K562 (cell line): ENCODE data around the gene FAM24A. TPM values are rescaled to one million over a fixed set of nuclear protein-coding genes. Genes with fewer than 3 reads are reported as not detected.

ENCODE experiments used
- C11orf30 ChIP-seq: fragments of 450-650 bp; IDR thresholded peaks from 2 replicates; pipeline ENCODE4 v1.6.1; 2016; ENCODE audit warnings: low read depth, mild to moderate bottlenecking
- ETS1 ChIP-seq: conservative IDR thresholded peaks from 2 replicates; pipeline ENCODE4 v1.6.1; 2011; ENCODE audit warnings: low read depth, mild to moderate bottlenecking, low read length; ENCODE audit not compliant: control insufficient read depth
- KDM1A ChIP-seq, 2 experiments: fragments of 450-650 bp; IDR thresholded peaks; 2 replicates each; pipeline ENCODE4 v1.6.1; 2016; ENCODE audit warnings: mild to moderate bottlenecking in 2 of 2
- KLF13 ChIP-seq: fragments of 450-650 bp; IDR thresholded peaks from 2 replicates; pipeline ENCODE4 v1.6.1; 2016; ENCODE audit warnings: missing genetic modification characterization, low read depth, mild to moderate bottlenecking, missing compliant biosample characterization, moderate library complexity, borderline replicate concordance
- LCOR ChIP-seq: sonication (generic); formaldehyde crosslinking; IDR thresholded peaks from 2 replicates; pipeline ENCODE4 v1.8.0; 2022; ENCODE audit warnings: mild to moderate bottlenecking, missing genetic modification reagents
- MCM7 ChIP-seq, 2 experiments: fragments of 450-650 bp; IDR thresholded peaks; 2 replicates each; pipeline ENCODE4 v1.6.1; 2016 to 2018
- MTF1 ChIP-seq: fragments of 250-450 bp; sonication (Bioruptor Pico); IDR thresholded peaks from 2 replicates; pipeline ENCODE4 v1.9.0; 2021; ENCODE audit warnings: moderate library complexity, mild to moderate bottlenecking, inconsistent platforms, borderline replicate concordance
- NFE2 ChIP-seq: IDR thresholded peaks from 2 replicates; pipeline ENCODE4 v1.6.1; 2014; ENCODE audit warnings: antibody characterized with exemption, low read depth
- SP1 ChIP-seq: sonication (generic); formaldehyde crosslinking; IDR thresholded peaks from 2 replicates; pipeline ENCODE4 v1.8.1; 2022; ENCODE audit warnings: mild to moderate bottlenecking, missing genetic modification reagents
- SREBF1 ChIP-seq: fragments of 150-350 bp; IDR thresholded peaks from 2 replicates; pipeline ENCODE4 v1.6.1; 2014; ENCODE audit warnings: antibody characterized with exemption, low read depth, low read length, borderline replicate concordance
- TEAD4 ChIP-seq, 2 experiments: sonication (generic) in 1 of 2; formaldehyde crosslinking in 1 of 2; IDR thresholded peaks; 2 replicates each; pipeline versions ENCODE4 v1.6.1 to v1.8.0; 2012 to 2022; ENCODE audit warnings: borderline replicate concordance in 1 of 2, inconsistent platforms in 1 of 2, low read length in 1 of 2, mild to moderate bottlenecking in 1 of 2, missing genetic modification reagents in 1 of 2
- TGIF2 ChIP-seq: sonication (generic); formaldehyde crosslinking; IDR thresholded peaks from 2 replicates; pipeline ENCODE4 v1.8.1; 2022; ENCODE audit warnings: mild to moderate bottlenecking, missing genetic modification reagents, moderate library complexity
- ZFX ChIP-seq: sonication (generic); formaldehyde crosslinking; IDR thresholded peaks from 2 replicates; pipeline ENCODE4 v1.8.0; 2022; ENCODE audit warnings: mild to moderate bottlenecking, missing genetic modification reagents, moderate library complexity
- ZKSCAN1 ChIP-seq: fragments of 150-350 bp; IDR thresholded peaks from 2 replicates; pipeline ENCODE4 v1.6.1; 2016; ENCODE audit warnings: low read depth, low read length
- ZNF12 ChIP-seq: sonication (generic); formaldehyde crosslinking; IDR thresholded peaks from 2 replicates; pipeline ENCODE4 v1.4.0; 2020; ENCODE audit warnings: mild to moderate bottlenecking, missing genetic modification reagents
- ZNF217 ChIP-seq: sonication (generic); formaldehyde crosslinking; IDR thresholded peaks from 2 replicates; pipeline ENCODE4 v1.8.0; 2022; ENCODE audit warnings: mild to moderate bottlenecking, missing genetic modification reagents
- ZNF311 ChIP-seq: fragments of 250-450 bp; sonication (Bioruptor Pico); IDR thresholded peaks from 2 replicates; pipeline ENCODE4 v1.4.0; 2020; ENCODE audit warnings: mild to moderate bottlenecking, moderate library complexity
- ZNF449 ChIP-seq: fragments of 250-450 bp; sonication (Bioruptor Pico); IDR thresholded peaks from 2 replicates; pipeline ENCODE4 v1.8.0; 2022; ENCODE audit warnings: moderate library complexity, mild to moderate bottlenecking, inconsistent platforms
- ZNF609 ChIP-seq: sonication (generic); formaldehyde crosslinking; IDR thresholded peaks from 2 replicates; pipeline ENCODE4 v1.8.1; 2023; ENCODE audit warnings: missing genetic modification reagents, mild to moderate bottlenecking, borderline replicate concordance
- ZNF77 ChIP-seq: fragments of 250-450 bp; sonication (Bioruptor Pico); IDR thresholded peaks from 2 replicates; pipeline ENCODE4 v1.5.0; 2020
- ZSCAN29 ChIP-seq: fragments of 450-650 bp; IDR thresholded peaks from 2 replicates; pipeline ENCODE4 v1.6.1; 2017
- polyA plus RNA-seq, 8 experiments: library from polyadenylated mRNA; depleted of rRNA in 4 of 8; stranded (reverse) in 5 of 8; unstranded in 3 of 8; fragments of >200 nt; fragmentation: Nextera tagmentation in 2 of 8; fragmentation: Illumina TruSeq in 1 of 8; extraction: Ambion mirVana in 2 of 8; extraction: Trizol in 1 of 8; gene quantifications; 2 replicates each; pipeline versions ENCODE4 v1.2.1 to v1.2.3, GENCODE V29; 2011 to 2014; ENCODE audit warnings: inconsistent platforms in 1 of 8, missing spikeins in 1 of 8
- total RNA-seq, 7 experiments: library from RNA; depleted of rRNA in 6 of 7; stranded (reverse); fragments of >200 nt in 6 of 7; fragmentation: Illumina TruSeq in 2 of 7; extraction: Trizol in 2 of 7; gene quantifications; 2 replicates each; pipeline versions ENCODE4 v1.2.1 to v1.2.3, GENCODE V29; 2011 to 2021; ENCODE audit warnings: low replicate concordance in 1 of 7

FAM24A gene
- total and polyA plus RNA-seq, 9 of the 15 experiments (the other 6 are each of a cell fraction or from before 2014, with no cell fraction given): not detected

GRCh38 chr10:122911889-122912484, 1.6 kb downstream of the FAM24A start (continued):
- TF ChIP-seq ZNF609 (CRISPR knock-in tag) (peak; percentile 92; the same call in 1 of the 2 replicates), ZNF311 (CRISPR knock-in tag) (peak; percentile 36; the same call in 1 of the 2 replicates), NFE2 (no peak), ZNF449 (CRISPR knock-in tag) (no peak), TEAD4 (IDR thresholded peaks at IDR 0.05; ENCODE audit: low read length) (no peak), TEAD4 (CRISPR knock-in tag; IDR thresholded peaks at IDR 0.05; ENCODE audit: borderline replicate concordance) (peak; percentile 94; the same call in 1 of the 2 replicates), ZKSCAN1 (no peak), SP1 (CRISPR knock-in tag) (peak; percentile 47; the same call in 1 of the 2 replicates), C11orf30 (no peak), ZSCAN29 (no peak), KDM1A (IDR thresholded peaks at IDR 0.05) (no peak), KLF13 (tag) (no peak), LCOR (CRISPR knock-in tag) (peak; percentile 98), ETS1 (peak; percentile 55; the same call in 1 of the 2 replicates), ZNF77 (CRISPR knock-in tag) (no peak), MCM7 (IDR thresholded peaks at IDR 0.05) (no peak), SREBF1 (peak; percentile 89), TGIF2 (peak; percentile 99), ZNF217 (CRISPR knock-in tag) (peak; percentile 93), MTF1 (no peak), ZNF12 (CRISPR knock-in tag) (peak; percentile 88; the same call in 1 of the 2 replicates), ZFX (CRISPR knock-in tag) (peak; percentile 45; the same call in 1 of the 2 replicates)
